ENCODE data around the gene FKBP1A.

FKBP1A gene

DNA sequence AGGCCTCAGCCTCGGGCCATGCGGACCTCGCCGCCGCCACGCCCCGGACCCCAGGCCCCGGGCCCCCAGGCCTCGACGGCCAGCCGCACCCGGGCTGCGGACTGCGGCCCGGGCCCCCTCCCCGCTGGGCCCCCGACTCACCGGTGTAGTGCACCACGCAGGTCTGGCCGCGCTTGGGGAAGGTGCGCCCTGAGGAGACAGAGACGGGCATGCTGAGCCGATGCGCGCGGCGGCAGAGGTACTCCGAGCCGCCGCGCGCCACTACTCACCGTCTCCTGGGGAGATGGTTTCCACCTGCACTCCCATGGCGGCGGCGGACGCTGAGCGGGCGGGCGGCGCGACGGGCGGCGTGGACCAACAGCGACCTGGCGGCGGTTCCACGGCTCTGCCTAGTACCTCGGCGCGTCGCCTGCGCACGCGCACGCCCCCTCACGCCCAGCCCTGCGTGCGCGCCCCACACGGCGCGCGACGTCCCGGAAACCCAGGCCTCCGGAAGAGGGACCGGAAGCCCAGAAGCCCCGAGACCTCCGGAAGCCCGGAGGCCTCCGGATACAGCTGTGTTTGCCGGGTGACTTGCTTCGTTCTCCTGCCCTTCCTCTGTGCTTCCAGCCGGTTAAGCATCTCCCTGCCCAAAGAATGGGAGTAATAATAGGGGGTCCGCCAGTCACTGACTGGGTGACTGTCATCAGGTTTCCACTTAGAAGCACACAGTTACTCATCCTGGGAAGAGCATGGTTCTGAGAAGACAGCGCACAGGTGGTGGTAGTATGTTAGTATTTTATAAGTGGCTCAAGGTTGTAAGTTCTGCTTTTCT lies at the start of gene FKBP1A:
FKBP1A (minus strand) TSS at position 362 of the 814 bp plus-strand sequence; CDS start at position 306, 56 bp downstream.
- peak; percentile 91 for DNase-seq

DNA sequence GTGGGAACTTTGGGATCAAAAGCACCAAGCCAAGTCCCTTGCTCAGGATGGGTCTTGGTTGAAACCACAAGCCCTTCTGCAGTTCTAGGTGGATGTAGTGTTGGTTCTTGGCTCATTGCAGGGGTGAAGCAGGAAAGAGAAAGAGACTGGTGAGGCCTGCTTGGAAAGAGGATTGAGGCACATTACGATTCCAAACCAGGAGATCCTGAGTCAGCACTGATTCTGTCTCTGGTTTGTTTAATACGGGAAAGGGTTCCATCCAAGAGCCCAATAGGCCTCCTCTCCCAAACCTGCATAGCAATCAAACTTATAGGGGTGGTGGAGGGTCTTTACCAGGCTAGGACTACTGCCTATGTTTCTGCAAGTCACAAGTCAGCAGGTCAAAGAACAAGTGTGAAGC lies 49.5 kb upstream of the FKBP1A start:
- DNase-seq, result no peak

DNA sequence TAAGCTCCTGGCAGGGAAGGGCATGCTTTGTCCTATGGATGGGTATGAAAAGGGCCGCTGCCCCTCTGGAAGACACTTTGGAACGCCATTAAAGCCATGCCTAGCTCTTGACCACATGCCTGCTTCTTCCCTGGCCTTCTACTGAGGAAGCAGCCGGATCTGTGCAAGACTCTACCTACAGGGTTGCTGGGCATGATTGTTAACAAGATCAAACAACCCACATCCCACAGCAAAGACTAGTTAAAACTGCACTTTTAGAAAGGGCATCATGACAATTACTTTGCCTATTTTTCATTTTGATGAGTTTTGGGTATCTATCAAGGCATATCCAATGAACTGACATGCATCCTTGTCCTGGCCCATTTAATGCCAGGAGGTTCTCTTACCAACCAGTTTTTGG lies 48.3 kb upstream of the FKBP1A start:
- no peak for DNase-seq

DNA sequence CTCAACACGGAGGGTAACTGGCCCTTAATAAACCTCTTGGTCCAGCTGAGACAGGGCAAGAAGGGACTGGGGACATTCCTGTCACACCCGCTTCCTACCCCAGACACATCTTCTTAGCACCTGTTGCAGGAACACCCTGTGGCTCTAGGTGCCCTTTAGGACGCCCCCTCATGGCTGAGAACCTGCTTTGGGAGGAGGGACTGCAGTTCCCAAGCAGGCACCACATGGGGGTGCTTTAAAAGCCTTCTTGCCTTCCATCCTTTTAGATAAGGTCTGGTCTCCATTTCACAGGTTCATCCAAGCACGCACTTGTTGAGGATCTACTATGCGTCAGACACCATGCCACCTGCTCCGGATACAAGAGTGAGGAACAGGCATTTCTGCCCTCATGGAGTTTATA lies 47.2 kb upstream of the FKBP1A start:
- DNase-seq, result peak; percentile 18

DNA sequence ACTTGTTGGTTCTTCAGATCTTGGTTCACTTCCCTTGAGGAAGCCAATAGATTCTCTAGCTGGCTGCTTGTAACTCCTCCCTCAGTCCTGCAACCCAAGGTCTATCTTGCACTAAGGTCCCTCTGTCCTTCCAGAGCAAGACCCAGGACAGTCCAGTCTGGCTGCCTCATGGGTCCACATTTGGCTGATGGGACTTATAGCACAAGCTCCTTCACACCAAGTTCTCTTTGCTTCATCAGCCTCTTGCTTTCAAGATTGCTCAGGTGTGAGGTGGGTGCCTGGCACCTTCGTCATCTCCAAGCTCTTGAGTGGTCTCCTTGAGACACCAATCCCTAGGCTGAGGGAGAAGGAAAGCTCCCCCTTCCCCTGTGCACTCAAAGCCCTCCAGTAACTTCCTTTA lies 45.5 kb upstream of the FKBP1A start:
- DNase-seq, result no peak

DNA sequence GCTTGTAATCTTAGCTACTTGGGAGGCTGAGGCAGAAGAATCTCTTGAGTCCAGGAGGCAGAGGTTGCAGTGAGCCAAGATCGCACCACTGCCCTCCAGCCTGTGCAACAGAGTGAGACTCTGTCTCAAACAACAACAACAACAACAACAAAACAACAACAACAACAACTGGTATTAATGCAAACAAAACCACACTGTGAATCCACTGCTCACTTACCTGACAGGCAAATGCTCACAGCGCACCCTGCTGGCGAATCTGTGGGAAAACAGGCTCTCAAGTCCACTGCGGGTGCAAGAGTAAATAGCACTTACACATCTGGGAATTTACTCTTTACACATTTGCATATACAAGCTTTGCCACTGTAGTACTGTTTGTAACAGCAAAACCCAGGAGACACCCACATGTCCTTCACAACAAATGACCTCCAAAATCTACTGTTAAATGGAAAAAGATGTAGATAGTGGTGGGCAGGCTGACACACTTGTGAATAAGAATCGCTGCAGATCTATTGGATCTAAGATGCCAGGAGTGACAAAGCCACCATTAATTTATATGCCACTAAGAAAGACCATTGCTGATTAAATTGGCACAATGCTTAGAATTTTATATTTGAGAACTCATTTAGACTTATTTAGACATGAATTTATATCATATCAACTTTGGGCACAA lies 44.5 kb upstream of the FKBP1A start:
- peak; percentile 74 for DNase-seq

DNA sequence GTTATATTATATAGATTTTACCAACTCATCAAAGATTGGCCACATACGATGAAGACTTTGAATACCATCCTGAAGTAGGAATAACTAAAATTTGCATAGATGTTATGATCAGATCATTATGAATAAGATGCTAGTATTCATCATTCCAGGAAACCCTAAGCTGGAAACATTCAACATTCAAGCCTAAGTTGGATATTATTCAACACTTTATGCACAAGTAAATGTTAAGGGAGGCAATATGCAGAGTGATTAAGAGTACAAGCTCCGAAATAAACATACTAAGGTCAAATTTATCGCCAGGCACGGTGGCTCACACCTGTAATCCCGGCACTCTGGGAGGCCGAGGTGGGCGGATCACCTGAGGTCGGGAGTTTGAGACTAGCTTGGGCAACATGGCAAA lies 43.4 kb upstream of the FKBP1A start:
- no peak for DNase-seq

DNA sequence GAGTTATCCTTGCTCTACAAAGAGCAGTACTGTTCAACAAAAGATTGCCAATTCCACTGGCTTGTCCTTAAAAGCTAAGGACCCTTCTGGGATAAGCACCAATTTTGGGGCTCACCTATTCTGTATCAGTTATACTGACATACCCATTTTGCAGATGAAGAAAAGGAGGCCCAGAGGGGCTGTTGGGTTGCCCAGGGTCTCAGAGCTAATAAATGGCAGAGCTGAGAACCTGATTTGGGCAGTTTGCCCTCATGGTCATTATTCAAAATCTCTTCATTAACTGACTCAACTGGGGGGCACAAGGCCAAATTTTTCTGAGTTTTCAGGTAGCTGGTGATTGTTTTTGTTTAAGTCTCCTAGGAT lies 42.5 kb upstream of the FKBP1A start:
- DNase-seq, result no peak

DNA sequence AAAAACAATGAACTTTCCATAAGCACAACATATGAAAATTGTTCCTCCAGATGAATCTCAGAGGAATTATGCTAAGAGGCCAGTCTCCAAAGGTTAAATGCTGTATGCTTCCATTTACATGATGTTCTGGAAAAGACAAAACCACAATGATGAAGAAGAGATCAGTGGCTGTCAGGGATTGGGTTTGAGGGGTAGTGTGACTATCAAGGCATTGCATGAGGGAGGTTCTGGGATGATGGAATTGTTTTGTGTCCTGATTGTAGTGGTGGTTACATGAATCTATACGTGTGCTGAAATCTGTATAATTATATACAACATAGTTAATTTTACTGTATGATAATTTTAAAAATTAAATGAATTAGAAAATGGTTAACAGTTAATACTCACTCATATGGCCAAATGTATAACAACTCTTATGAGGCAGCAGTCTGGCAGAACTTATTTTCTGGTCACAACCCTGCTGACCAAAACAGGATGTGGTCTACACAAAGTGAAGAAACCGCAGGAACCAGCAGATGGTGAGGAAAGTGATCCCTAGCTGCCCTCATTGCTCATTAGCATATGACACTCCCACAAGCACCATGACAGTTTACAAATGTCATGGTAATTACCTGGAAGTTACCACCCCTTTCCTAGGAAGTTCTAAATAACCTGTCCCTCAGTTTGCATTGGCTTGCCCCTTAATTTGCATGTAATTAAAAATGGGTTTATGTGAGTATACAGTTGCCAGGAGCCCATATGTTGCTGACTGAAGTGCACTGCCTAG lies 41.9 kb upstream of the FKBP1A start:
- no peak for DNase-seq

DNA sequence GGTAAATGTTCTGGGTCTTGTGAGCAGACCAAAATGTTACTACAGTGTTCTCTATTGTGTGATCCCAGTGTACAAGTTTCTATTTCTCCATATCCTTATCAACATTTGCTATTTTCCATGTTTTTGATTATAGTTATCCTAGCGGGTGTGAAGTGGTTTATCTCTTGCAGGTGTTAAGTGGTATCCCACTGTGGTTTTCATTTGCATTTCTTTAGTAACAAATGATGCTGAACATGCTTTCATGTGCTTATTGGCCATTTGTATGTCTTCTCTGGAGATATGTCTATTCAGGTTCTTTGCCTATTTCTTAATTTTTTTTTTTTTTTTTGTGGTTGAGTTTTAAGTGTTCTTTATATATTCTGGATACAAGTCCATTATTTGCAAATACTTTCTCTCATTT lies 38.3 kb upstream of the FKBP1A start:
- no peak for DNase-seq

DNA sequence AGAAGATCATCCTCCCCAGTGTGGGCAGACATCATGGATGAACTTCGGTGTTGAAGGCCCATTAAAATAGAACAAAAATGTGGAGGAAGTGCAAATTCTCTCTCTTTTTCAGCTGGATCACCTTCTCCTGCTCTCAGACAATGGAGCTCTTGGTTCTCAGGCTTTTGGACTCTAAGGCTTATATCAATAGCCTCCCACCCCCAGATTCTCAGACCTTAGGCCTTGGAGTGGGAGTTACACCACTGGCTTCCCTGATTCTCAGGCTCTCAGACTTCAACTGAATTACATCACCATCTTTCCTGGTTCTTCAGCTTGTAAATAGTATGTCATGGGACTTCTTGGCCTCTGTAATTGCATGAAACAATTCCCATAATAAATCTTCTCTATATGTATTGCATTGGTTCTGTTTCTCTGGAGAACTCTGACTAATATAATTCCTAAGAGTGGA lies 37.2 kb upstream of the FKBP1A start:
- no peak for DNase-seq

DNA sequence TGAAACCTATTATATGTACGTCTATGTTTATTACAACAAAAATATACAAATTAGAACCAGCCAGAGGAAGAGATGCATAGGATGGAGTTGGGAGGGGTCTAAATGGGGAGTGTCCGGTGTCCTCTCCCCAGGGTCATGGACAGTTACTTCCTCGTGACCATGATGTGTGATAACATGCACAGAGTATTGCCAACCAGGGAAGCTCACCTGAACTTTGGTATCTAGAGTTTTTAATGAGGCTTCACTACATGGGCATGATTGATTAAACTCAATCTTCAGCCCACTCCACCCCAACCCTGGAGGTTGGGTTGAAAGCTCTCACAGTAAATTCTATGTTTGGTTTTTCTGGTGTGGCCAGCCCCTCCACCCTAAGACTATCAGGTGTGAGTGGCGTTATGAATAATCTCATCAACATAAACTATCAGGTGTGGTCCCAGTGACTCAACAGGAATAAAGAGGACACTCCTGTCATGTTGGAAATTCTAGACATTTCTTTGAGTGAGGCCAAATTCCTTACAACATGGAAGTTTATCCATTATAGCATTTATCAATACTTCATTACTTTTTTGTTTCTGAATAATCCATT lies 36.4 kb upstream of the FKBP1A start:
- no peak for DNase-seq

DNA sequence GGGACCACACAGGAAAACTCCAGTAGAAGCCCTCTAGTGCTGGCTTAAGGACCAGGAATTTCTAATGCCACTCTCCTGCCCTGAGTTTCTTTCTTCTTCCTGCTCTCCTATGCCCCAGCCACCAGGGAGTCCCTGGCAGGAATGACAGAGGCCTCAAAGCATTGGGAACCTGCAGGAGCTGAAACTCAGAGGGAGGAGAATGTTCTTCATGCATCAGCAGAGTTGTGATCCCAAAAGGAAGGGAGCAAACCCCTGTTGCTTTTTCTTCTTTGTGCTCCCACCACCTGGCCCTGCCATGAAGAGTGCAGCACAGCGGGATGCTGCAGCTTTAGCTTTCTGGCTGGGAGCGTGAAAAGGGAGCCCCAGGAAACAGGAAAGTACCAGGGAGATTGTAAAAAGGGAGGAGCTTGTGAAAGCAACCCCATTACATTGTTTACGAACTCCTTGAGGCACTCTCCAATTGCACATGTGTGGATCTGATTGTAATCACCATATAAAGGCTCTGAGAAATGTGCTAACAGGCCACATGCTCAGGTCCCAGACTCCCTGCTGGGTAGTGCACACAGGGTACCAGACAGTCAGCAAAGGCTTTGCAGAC lies 34.7 kb upstream of the FKBP1A start:
- no peak for DNase-seq

DNA sequence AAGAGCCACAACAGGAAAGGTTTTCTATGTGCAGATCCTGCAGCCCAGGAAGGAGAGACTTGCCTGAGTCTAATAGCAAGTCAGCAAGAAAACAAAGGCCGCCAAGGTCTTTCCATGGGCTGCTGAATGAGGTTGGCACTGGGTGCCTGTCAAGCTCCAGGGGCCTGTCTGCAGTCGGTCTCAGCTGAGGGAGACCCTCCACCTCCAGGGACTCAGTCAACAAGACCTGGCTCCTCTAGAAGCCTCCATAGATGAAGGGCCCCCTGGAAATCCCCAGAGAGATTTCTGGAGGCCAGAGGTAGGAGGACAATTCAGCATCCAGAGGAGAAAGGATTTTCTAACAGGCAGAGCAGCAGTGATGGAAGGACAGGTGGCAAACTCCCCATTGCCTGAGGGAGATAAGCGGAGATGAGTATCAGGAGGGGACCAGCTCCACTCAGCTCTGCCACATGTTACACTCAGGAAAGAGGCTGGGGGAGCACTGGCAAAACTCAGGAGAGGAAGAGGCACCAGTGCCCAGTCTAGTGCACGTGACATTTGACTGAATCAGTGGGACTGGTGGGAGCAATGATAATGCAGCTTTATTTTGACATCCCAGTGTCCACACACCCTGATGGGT lies 33.5 kb upstream of the FKBP1A start:
- DNase-seq, result no peak

DNA sequence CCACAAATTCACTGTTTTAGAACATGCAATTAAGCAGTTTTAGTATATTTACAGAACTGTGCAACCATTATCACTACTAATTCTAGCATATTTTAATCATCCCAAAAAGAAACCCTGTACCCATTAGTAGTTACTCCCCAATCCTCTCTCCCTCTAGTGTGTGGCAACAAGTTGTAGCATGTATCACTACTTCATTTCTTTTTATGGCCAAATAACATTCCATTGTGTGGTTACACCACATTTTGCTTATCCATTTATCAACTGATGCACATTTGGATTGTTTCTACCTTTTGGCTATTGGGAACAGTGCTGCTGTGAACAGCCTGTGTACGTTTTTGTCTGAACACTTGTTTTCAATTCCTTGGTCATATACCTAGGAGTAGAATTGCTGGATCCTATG lies 31.5 kb upstream of the FKBP1A start:
- no peak for DNase-seq

DNA sequence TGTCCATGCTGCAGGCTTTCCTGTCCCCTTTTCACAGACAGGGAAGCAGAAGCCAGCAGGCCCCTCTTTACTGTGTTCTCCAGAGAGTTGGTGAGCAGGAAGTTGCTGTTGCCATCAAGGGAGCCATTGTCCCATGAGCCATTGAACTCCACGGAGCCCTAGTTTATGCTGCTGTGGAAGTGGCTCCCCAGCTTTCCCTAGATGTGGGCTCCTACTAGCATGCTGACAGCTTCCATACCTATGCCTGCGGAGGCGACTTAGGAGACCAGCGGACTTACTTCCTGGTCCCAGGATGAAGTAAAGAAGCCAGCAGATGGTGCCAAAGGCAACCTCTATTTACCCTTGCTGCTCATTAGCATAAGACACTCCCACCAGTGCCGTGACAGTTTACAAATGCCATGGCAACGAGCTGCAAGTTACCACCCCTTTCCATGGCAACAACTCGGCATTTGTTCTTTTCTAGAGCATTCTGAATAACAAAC lies 30.8 kb upstream of the FKBP1A start:
- DNase-seq, result no peak

DNA sequence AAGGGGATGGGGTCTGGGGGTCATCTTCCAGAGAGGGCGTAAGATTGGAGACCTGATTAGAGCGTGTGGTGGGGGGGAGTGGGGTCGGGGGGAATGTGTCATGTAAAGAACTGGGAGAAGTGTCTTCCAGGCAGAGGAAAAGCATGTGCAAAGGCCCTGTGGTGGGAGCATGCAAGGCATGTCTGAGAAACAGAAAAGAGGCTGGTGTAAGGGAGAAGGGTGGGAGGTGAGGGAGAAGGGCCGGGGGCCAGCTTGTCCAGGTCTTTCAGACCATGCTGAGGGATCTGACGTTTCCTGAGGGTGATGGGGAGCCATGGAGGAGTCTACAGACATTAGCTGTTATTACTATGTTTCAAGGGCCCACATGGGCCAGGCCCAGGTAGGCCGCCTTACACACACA lies 30.4 kb upstream of the FKBP1A start:
- DNase-seq, result no peak

DNA sequence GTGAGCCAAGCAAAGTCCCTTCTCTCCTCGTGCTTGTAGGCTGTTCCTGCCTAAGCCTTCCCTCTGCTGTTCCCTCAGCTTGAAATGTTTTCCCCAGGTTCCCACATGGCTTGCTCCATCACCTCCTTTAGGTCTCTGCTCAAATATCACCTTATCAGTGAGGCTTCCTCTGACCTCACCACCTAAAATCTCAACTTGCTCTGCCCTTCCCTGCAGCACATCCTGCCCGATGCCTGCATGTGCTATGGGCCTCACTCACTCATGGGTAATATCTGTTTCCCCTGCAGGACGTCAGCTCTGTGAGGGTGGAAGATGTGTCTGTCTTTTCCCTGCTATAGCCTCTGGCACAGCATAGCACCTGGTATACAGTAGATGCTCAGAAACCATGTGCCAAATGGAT lies 29.9 kb upstream of the FKBP1A start:
- no peak for DNase-seq

DNA sequence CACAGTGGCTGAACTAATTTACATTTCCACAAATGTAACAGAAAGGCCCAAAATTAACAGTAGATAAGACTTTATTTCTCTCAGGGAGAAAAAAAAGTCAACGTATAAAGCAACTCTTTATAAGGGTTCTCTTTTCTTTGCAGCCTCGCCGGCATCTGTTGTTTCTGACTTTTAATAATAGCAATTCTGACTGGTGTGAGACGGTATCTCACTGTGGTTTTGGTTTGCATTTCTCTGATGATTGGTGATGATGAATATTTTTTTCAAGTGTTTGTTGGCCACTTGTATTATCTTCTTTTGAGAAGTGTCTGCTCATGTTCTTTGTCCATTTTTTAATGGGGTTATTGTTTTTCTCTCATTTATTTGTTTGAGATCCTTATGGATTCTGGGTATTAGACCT lies 27.2 kb upstream of the FKBP1A start:
- DNase-seq, result no peak

DNA sequence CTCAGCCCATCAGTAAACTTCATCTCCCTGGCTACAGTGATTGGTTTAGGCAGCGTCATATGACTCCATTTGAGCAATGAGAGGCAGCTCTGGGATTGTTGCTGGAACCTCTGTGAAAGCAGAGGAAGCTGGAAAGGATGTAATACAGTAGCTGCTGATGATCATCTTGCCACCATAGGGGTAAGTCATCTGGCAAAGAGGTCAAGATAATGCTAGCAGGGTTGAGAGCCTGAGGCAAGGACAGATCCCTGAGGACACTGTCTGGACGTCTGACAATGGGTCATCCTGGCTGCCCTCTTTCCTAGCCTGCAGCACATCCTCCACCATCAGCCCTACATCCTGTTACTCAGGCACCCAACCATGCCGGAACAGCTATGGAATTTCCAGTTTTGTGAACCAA lies 25.5 kb upstream of the FKBP1A start:
- DNase-seq, result no peak

DNA sequence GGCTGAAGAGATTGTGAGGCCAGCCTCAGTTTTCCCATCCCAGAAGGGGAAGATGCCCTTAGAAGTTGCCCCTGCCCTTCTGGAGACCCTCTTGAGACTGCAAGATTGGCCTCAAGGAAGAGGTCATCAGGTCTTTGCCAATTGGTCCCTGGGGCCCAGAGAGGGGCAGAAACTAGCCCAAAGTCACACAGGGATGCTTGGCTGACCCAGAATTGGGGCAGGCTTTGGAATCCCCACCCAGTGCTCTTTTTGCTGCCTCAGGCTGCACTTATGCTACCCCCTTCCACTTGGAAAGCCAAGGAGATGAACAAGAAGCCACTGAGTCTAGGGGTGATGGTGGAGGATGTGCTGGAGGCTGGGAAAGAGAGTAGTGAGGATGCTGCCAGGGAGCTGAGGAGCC lies 24.9 kb upstream of the FKBP1A start:
- no peak for DNase-seq

DNA sequence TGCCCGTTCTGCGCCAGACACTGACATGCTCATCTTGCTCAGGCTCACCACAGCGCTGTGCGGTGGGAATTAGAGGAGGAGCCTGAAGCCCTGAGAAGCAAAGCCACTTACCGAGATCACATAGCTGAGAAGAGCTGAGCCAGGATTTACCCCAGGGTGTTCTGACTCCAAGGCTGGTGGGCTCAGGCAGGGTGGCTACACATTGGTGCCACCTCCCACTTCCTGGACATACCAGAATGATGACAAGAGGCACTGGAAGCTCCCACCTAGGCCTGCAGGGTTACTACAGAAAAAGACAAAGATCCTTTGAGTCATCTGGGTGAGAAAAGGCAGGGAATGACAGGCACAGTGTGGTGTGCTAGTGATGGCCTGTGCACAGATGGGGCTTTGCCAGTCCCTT lies 24.4 kb upstream of the FKBP1A start:
- no peak for DNase-seq
